HFF-Myc (cell line): ENCODE measurements around the gene ZNF765.
"Not testable (repeated sequence)": the region's sequence is repeated elsewhere in the genome, so short reads cannot be mapped to it uniquely, and the experiment has no call there.

Source experiments
- DNase-seq: peaks from one replicate; pipeline ENCODE4 v3.0.0-alpha.2; 2011; ENCODE audit warnings: low read depth; ENCODE audit errors: extremely low read depth
- H3K4me3 ChIP-seq: replicated peaks from 2 replicates; pipeline ENCODE4 v1.5.1; 2011; ENCODE audit warnings: low read depth, mild to moderate bottlenecking, control low read depth, low read length
- CTCF ChIP-seq: IDR thresholded peaks from 2 replicates; pipeline ENCODE4 v1.5.1; 2012; ENCODE audit warnings: mild to moderate bottlenecking, low read depth, low read length, control low read depth; ENCODE audit errors: missing control alignments

The ZNF765 gene

GRCh38 chr19:53462861-53463260 lies 67.9 kb downstream of the ZNF765 start:
- H3K4me3 ChIP-seq, result no peak overlapping the region
- no peak for DNase-seq
- TF ChIP-seq CTCF, result no peak

- no peak for DNase-seq
- H3K4me3 ChIP-seq, result no peak overlapping the region
- TF ChIP-seq CTCF, result no peak
These were observed 68.3 kb downstream of the ZNF765 start for GRCh38 chr19:53463263-53463662.

GRCh38 chr19:53466726-53467484 lies 72.0 kb downstream of the ZNF765 start:
- H3K4me3 ChIP-seq, result peak overlapping the region; percentile 53
- no peak for TF ChIP-seq CTCF
- no peak for DNase-seq

- no peak for TF ChIP-seq CTCF
These were observed 72.7 kb downstream of the ZNF765 start, which contains the start of gene ZNF813 for GRCh38 chr19:53467485-53468262. Gene ZNF813 (plus strand): TSS chr19:53467733. CDS start chr19:53483823, 16,090 bp downstream.

GRCh38 chr19:53468628-53469027 lies 73.7 kb downstream of the ZNF765 start:
- not testable (repeated sequence) for DNase-seq

More at GRCh38 chr19:53467485-53468262, 72.7 kb downstream of the ZNF765 start, which contains the start of gene ZNF813:
- peak within 1 kb of the TSS; percentile 53 for H3K4me3 ChIP-seq
- DNase-seq, result peak; percentile 12

GRCh38 chr19:53471916-53472315 lies 77.0 kb downstream of the ZNF765 start:
- no peak for DNase-seq
- TF ChIP-seq CTCF, result no peak
- no peak overlapping the region for H3K4me3 ChIP-seq

More at GRCh38 chr19:53468628-53469027, 73.7 kb downstream of the ZNF765 start:
- peak overlapping the region; percentile 53 for H3K4me3 ChIP-seq

GRCh38 chr19:53474832-53475231 lies 79.9 kb downstream of the ZNF765 start:
- not testable (repeated sequence) for DNase-seq

GRCh38 chr19:53475470-53475869 lies 80.5 kb downstream of the ZNF765 start:
- not testable (repeated sequence) for DNase-seq, H3K4me3 ChIP-seq

More at GRCh38 chr19:53474832-53475231, 79.9 kb downstream of the ZNF765 start:
- not testable (repeated sequence) for H3K4me3 ChIP-seq
